ENCODE results near the gene ATF6.

The ATF6 gene

GRCh38 chr1:161978011-161978790 lies 212.1 kb downstream of the ATF6 start:
- no peak for DNase-seq

- no peak for DNase-seq
Measured at GRCh38 chr1:161981126-161981525, 215.0 kb downstream of the ATF6 start.

DNA sequence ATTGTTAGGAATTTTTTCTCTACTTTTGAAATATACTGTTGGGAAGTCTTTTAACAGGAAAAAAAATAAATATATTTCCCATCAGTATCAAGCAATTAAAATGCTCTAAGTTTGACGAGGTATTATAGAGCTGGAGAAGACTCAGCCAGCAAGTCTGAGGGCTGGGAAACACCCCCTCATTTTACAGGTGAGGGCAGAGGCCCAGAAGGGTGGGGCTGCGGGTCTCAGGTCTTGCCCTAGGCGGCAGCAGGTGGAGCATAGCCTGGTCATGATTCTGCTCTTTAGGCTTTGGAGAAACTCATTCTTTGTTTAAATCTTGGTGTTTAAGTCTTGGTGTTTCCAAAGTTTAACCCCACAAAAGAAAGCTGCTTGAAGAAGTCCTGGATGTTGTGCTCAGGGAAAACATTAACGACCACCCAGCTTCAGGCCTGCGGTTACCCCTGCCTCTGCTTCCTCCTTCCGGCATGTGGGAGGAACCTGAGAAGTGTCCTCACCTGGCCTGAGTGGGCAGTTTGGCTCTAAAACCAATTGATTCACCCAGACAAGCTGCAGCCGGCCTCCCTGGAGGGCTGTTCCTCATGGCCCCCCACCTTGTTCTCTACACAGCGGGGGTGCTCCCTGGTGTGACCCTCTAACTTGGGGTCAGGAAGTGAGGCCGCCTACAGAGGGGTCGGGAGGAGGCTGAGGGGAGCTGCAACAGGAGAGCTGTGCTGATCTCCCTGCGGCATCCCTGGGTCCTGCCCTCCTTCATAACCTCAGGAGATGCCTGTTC lies 215.8 kb downstream of the ATF6 start:
- no peak for DNase-seq

GRCh38 chr1:161982507-161982895 lies 216.4 kb downstream of the ATF6 start:
- DNase-seq = no peak

DNA sequence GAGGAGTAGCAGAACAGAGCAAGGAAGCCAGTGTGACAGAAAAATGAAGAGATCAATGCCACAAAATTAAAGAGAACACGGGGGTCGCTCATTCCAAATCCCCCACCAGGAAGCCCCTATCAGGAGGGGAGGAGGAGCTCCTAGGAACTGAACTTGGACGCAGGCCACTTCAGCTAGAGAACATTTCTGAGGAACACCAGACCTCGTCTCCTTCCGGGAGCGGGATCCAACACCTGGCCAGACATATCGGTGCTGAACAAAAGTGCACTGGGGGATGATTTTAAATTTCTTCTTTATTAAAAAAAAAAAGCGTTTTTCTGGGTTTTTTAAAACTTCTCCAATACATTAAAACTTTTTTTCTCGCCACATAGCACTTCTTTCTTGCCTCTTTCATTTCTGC lies 216.8 kb downstream of the ATF6 start:
- DNase-seq = no peak

DNA sequence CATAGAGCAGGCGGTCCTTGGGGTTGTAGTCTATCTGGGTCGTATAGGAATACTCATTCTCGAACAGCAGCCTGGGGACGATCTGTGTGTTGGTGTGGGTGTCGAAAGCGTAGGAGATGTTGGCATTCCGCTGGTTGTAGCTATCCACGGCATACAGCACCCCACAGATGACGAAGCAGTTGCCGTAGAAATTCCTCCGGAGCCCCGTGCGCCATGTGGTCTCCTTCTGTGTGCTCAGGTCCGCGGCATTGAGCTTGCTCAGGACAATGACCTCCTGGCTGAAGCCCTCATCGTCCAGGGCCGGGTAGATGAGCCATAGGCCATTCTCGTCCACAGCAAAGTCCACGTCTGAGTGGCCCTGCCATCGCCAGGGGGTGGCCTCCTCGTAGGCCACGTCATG lies 217.6 kb downstream of the ATF6 start:
- DNase-seq = no peak

DNA sequence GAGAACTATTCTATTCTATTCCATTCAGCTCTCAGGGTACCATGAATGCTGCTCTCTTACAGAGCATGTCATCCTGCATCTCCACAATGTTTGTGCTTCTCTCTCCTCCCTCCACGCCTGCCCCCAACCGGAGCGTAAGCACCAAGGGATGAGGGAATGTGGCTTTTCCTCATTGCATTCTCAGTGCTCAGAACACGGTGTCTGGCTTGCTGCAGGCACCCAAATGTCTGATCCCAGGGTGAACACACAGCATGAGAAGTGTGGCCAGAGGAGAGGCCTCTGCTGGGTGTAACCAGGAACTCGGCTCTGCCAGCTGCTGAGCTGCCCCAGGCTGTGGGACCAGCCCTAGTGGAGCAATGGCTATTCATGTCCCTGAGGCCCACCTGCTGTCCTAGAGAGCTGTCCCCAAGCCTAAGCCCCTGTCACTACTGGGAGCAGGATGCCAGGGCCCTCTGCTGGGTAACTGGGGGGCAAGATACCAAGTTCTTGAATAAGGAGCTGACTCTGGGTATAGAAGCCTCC lies 219.2 kb downstream of the ATF6 start:
- DNase-seq = no peak

- DNase-seq = no peak
Measured at GRCh38 chr1:161986328-161986727, 220.2 kb downstream of the ATF6 start.

- DNase-seq = no peak
Measured at GRCh38 chr1:161987303-161987702, 221.2 kb downstream of the ATF6 start.

DNA sequence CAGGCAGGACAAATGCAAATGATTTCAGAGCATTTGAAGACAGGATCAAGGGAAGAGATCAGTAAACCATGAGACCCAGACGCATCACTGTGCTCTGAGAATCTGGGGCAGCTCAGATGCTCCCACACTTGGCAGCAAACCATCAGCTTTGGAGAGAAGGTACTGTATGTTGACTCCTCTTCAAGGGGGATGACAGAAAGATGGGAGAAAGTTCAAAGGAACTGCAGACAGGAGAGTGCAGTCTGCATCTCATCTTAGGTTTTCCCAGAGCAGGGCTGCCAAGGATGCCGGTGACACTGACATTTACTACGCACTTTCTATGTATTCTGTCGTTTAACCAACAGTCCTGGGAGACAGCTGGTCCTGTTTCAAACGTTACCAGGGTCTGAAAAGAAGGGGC lies 221.8 kb downstream of the ATF6 start:
- DNase-seq = no peak

- no peak for DNase-seq
Measured at GRCh38 chr1:161988413-161988812, 222.3 kb downstream of the ATF6 start.

DNA sequence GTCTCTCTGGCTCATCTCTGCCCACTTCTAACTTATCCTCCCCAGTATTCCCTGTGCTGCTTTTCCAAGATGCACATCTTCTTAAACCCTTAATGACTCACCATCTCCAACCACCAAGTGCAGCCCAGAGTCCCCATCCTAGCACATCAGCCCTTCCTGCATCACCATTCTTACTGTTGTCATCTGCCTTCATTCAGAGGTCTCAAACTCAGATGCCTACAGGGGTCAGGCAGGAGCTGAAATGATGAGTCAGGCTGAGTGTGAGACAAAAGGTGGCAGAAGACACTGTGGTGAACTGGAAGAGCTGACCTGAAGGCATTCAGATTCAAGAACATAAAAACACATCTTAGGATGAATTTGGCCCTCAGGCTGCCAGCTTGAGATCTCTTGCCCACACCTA lies 223.0 kb downstream of the ATF6 start:
- DNase-seq = no peak

DNA sequence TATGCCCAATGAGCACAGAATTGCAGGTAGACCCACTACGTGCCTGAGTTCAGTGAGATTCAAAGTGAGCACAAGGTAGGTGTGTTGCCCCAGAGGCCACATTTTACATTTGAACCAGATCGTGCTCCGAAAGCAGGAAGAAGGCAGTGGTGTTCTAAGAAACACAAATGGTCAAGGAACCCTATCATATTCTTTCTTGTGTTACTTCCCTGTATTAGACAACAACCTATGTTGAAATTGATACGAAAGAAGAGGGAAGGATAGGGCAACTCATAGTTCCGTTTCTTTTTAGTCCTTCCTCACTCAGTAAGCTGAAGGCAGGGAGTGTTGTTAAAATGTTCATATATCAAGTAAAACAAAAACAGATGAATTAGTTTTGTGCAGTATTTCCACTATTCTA lies 223.7 kb downstream of the ATF6 start:
- DNase-seq = no peak

GRCh38 chr1:161993576-161993975 lies 227.5 kb downstream of the ATF6 start:
- no peak for DNase-seq

GRCh38 chr1:161994175-161994668 lies 228.1 kb downstream of the ATF6 start:
- no peak for DNase-seq

DNA sequence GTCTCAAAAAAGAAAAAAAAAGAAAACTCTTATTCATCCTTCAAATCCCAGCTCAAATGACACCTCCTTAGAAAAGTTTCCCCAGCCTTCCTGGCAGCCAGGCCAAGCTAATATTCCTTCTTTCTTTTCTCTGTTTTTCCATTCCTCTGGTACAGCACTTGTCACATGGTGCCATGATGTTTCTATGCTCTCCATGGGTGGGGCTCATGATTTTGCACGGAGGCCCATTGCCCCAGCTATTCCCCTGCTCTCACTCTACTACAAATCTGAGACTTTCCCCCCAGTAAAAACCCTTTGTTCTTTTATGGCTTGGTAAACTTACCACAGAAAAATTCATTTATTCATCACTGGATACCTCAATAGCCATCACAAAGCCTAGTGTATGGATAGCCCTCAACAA lies 231.0 kb downstream of the ATF6 start:
- no peak for DNase-seq

GRCh38 chr1:161998811-161999210 lies 232.7 kb downstream of the ATF6 start:
- no peak for DNase-seq

- no peak for DNase-seq
Measured at GRCh38 chr1:161999301-162000052, 233.4 kb downstream of the ATF6 start.

GRCh38 chr1:162000053-162000420 lies 233.9 kb downstream of the ATF6 start:
- no peak for DNase-seq

DNA sequence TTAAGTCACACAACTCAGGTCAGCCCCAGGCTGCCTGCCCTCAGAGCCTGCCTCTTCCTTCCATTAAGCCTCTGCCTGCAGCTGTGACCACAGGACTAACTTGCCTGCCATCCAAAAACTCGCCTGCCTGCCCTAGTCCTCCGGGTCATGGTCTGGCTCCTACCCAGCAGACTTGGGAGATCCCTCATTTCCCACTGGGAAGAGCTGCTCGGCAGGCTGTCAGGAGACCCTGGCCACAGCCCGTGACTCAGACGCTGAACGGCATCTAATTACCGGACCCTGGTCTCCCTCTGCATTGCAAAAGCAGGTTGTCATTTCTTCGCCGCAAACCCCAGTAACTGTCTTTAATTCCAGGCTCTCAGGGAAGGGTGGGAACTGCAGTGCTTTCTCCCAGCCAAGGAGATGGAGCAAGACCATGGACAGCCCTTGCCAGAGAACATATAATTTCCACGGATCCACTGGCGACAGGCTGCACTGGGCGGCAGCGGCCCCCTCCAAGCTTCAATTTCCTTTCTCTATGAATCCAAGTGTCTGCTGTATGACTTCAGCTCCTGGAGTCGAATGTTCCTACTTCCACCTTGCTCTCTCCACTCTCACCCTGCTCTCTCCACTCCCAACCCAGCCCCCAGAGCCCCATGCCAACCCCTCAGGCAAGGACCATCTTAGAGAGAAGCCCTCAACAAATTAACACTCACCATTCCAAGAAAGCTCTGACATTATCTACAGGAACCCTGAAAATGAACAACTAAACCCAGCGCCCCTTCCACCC lies 237.1 kb downstream of the ATF6 start:
- DNase-seq = no peak

DNA sequence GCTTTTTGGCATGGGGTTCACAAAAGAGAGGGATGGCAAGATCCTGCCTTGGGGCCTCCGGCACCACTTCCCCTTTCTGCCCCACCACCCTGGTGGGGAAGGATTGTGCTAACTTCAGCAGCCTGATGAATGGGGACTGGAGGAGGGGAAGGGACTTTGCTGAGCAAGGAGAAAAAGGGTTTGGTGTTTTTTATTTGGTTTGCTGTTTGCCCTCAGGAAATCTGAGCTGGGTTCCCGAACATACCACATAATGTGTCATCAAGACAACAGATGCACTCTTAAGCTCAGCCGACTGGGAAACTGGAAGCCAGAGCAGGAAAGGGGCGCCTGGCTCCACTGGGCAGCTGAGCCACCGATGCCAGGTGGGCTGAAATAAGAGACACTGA lies 237.7 kb downstream of the ATF6 start:
- peak; percentile 16 for DNase-seq

- no peak for DNase-seq
Measured at GRCh38 chr1:162004441-162004950, 238.4 kb downstream of the ATF6 start.

Data from CD4-positive, alpha-beta T cell treated with Interferon gamma for 1 hour (primary cell).